Spinal cord (tissue), 10 donors: ENCODE measurements around the gene TMEM176B. TPM values are rescaled to one million over a fixed set of nuclear protein-coding genes. Genes with fewer than 3 reads are reported as not detected.

Experiments used
- DNase-seq, 6 donors: peaks; one replicate each; pipeline versions ENCODE4 v3.0.0 to v3.0.0-alpha.2; 2013 to 2015; ENCODE audit warnings: low spot score in 6 of 6, low read depth in 4 of 6
- H3K27ac ChIP-seq: one replicate; pipeline ENCODE4 v1.5.1; 2013; ENCODE audit warnings: low read depth, low read length, control low read depth
- H3K27me3 ChIP-seq: one replicate; pipeline ENCODE4 v1.6.1; 2013; ENCODE audit warnings: low read length; ENCODE audit not compliant: control insufficient read depth, insufficient read depth
- H3K36me3 ChIP-seq: one replicate; pipeline ENCODE4 v1.6.1; 2013; ENCODE audit warnings: low read length; ENCODE audit not compliant: control insufficient read depth, insufficient read depth
- H3K4me1 ChIP-seq: one replicate; pipeline ENCODE4 v1.6.1; 2013; ENCODE audit warnings: low read length; ENCODE audit not compliant: control insufficient read depth, insufficient read depth
- H3K4me3 ChIP-seq: one replicate; pipeline ENCODE4 v1.5.1; 2013; ENCODE audit warnings: low read depth, low read length, control low read depth
- H3K9me3 ChIP-seq: one replicate; pipeline ENCODE4 v1.6.1; 2013; ENCODE audit warnings: low read length; ENCODE audit not compliant: control insufficient read depth, insufficient read depth
- WGBS: methylation state at CpG from one replicate; pipeline ENCODE4 v1.1.5; 2013; ENCODE audit warnings: missing lambda C conversion rate; ENCODE audit not compliant: insufficient coverage; 5-methylcytosine and 5-hydroxymethylcytosine counted together
- polyA plus RNA-seq, 2 donors: library from polyadenylated mRNA; unstranded; fragments of 120-200 nt; gene quantifications; one replicate each; pipeline ENCODE4 v1.2.1, GENCODE V29; 2013; ENCODE audit not compliant: insufficient read length in 2 of 2
- total RNA-seq, 2 donors: library from RNA; depleted of rRNA in 1 of 2; stranded (reverse); fragments of 120-200 nt in 1 of 2; fragments of >200 nt in 1 of 2; gene quantifications; one replicate each; pipeline versions ENCODE4 v1.2.3 to v1.2.4, GENCODE V29; 2013 to 2014
- donor health status: healthy.

TMEM176B gene
- total and polyA plus RNA-seq, 4 donors, result 21.7 to 50.6 (median 26.3) TPM

DNA sequence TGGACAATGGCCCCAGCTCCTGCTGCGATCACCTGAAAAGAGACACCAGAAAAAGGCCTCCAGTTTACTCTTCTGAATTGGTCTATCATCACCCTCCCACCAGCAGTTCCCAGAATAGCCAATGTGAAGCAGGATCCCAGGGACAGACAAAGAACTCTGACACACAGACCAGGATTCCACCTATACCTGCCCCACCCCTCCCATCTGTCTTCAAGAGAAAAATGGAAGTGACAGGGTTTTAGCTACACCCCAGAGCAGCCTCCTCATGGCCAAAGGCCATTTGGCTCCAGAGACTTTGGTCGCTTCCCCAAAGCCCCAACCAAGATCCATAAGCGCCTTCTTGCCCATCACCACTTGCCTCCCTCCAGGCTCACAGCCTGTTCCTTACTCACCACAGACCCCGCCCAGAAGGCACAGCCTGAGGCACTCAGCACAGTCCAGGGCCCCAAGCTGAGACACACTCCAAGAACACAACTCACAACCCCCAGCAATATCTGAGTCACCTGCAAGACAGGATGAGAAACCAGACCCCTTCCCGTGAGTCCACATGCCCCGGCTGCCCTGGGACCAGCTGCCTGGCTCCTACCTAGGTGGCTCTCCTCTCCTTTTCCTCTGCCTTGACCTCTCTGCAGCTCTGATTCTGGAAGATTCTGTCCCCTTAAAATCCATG lies 6.5 kb downstream of the TMEM176B start:
- 97% methylated on average over 6 of the region's 6 CpGs for WGBS
- no peak for DNase-seq
- no peaks in the 10 kb centered on the region for H3K9me3 ChIP-seq
- no peak overlapping the region for H3K27ac ChIP-seq
- peaks cover 5% of the 10 kb centered on the region for H3K27me3 ChIP-seq
- H3K4me3 ChIP-seq, result no peak overlapping the region
- peaks cover 3% of the 10 kb centered on the region for H3K4me1 ChIP-seq
- H3K36me3 ChIP-seq, result peaks cover 3% of the 10 kb centered on the region

GRCh38 chr7:150791746-150792452 lies 8.3 kb downstream of the TMEM176B start:
- Histone ChIP-seq H3K4me3 (no peak overlapping the region), H3K27ac (no peak overlapping the region), H3K9me3 (no peaks in the 10 kb centered on the region), H3K36me3 (peaks cover 3% of the 10 kb centered on the region), H3K4me1 (peaks cover 18% of the 10 kb centered on the region), H3K27me3 (no peaks in the 10 kb centered on the region)
- 90% methylated on average over 10 of the region's 12 CpGs for WGBS
- DNase-seq, result no peak

GRCh38 chr7:150791304-150791703 lies 8.9 kb downstream of the TMEM176B start:
- H3K27me3 ChIP-seq, result no peaks in the 10 kb centered on the region
- H3K4me1 ChIP-seq, result peaks cover 21% of the 10 kb centered on the region
- H3K36me3 ChIP-seq, result peaks cover 3% of the 10 kb centered on the region
- 79% methylated on average over 2 of the region's 5 CpGs for WGBS
- H3K27ac ChIP-seq, result no peak overlapping the region
- no peaks in the 10 kb centered on the region for H3K9me3 ChIP-seq
- no peak overlapping the region for H3K4me3 ChIP-seq
- DNase-seq, result no peak

- no peak overlapping the region for H3K27ac ChIP-seq
- no peak for DNase-seq
- WGBS, result 93% methylated on average over 6 of the region's 9 CpGs
- no peak overlapping the region for H3K4me3 ChIP-seq
- H3K9me3 ChIP-seq, result no peaks in the 10 kb centered on the region
- peaks cover 3% of the 10 kb centered on the region for H3K36me3 ChIP-seq
- H3K27me3 ChIP-seq, result no peaks in the 10 kb centered on the region
- peaks cover 21% of the 10 kb centered on the region for H3K4me1 ChIP-seq
Observed at GRCh38 chr7:150790416-150791075, 9.6 kb downstream of the TMEM176B start.

- H3K36me3 ChIP-seq, result peaks cover 3% of the 10 kb centered on the region
- no peak overlapping the region for H3K27ac ChIP-seq
- peak in 1 of 6 donors; percentile 19 for DNase-seq
- H3K27me3 ChIP-seq, result no peaks in the 10 kb centered on the region
- H3K4me1 ChIP-seq, result peaks cover 23% of the 10 kb centered on the region
- no peak overlapping the region for H3K4me3 ChIP-seq
- 84% methylated on average over 6 of the region's 9 CpGs for WGBS
- H3K9me3 ChIP-seq, result no peaks in the 10 kb centered on the region
Observed at GRCh38 chr7:150788474-150789269, 11.5 kb downstream of the TMEM176B start.

- Histone ChIP-seq H3K27me3 (no peaks in the 10 kb centered on the region), H3K36me3 (peaks cover 3% of the 10 kb centered on the region), H3K4me1 (peaks cover 23% of the 10 kb centered on the region), H3K4me3 (no peak overlapping the region), H3K9me3 (no peaks in the 10 kb centered on the region), H3K27ac (peak overlapping the region; percentile 36)
- peak in 4 of 6 donors; percentile 30 to 70 (median 49) for DNase-seq
- 49% methylated on average over 9 of the region's 10 CpGs for WGBS
Observed at GRCh38 chr7:150787321-150788281, 12.6 kb downstream of the TMEM176B start.

GRCh38 chr7:150784954-150785353 lies 15.2 kb downstream of the TMEM176B start:
- Histone ChIP-seq H3K27ac (no peak overlapping the region), H3K9me3 (no peaks in the 10 kb centered on the region), H3K36me3 (no peaks in the 10 kb centered on the region), H3K4me1 (peaks cover 20% of the 10 kb centered on the region), H3K27me3 (no peaks in the 10 kb centered on the region), H3K4me3 (no peak overlapping the region)
- WGBS, result no CpG with 5 or more reads among the region's 4 CpGs
- no peak for DNase-seq

GRCh38 chr7:150784120-150784736 lies 15.9 kb downstream of the TMEM176B start:
- no peak overlapping the region for H3K4me3 ChIP-seq
- no peaks in the 10 kb centered on the region for H3K27me3 ChIP-seq
- no peak for DNase-seq
- H3K4me1 ChIP-seq, result peaks cover 20% of the 10 kb centered on the region
- 78% methylated on average over 3 of the region's 9 CpGs for WGBS
- no peaks in the 10 kb centered on the region for H3K36me3 ChIP-seq
- no peaks in the 10 kb centered on the region for H3K9me3 ChIP-seq
- H3K27ac ChIP-seq, result no peak overlapping the region
